ENCODE measurements around the gene RNF121. TPM values are rescaled to one million over a fixed set of nuclear protein-coding genes. Genes with fewer than 3 reads are reported as not detected.
A peak's percentile ranks its signal among the peaks of the same experiment; 100 is the strongest.

RNF121 gene
- total RNA-seq, 6 donors from 2014 or later = 16.0 to 112 (median 28.3) TPM

GRCh38 chr11:71990701-71991100 is 61.9 kb downstream of the RNF121 start:
- Histone ChIP-seq H3K4me1 (no peaks in the 10 kb centered on the region), H3K36me3 (peaks cover 0 to 12% (median 2%) of the 10 kb centered on the region in 4 donors), H3K27ac (no peak overlapping the region), H3K4me3 (no peak overlapping the region), H3K9me3 (no peaks in the 10 kb centered on the region), H3K27me3 (no peaks in the 10 kb centered on the region)
- DNase-seq (no peak), ATAC-seq (ENCODE audit: low FRiP score in 2 of 2) (no peak)
- no peak for TF ChIP-seq EP300 (IDR thresholded peaks at IDR 0.05)
- WGBS, 2 donors = 61 to 64% methylated on average over 3 of the region's 3 CpGs

- H3K27me3 ChIP-seq = no peaks in the 10 kb centered on the region
- WGBS, 2 donors = 69 to 86% methylated on average over 3 of the region's 3 CpGs
- DNase-seq = no peak
- H3K4me3 ChIP-seq = no peak overlapping the region
- H3K27ac ChIP-seq = peak overlapping the region in 1 of 4 donors; percentile 3
- TF ChIP-seq EP300 (IDR thresholded peaks at IDR 0.05) (no peak), POLR2AphosphoS5 (IDR thresholded peaks at IDR 0.05) (no peak), POLR2A (IDR thresholded peaks at IDR 0.05) (no peak), CTCF (IDR thresholded peaks at IDR 0.05) (no peak)
- peaks cover 0 to 18% (median 2%) of the 10 kb centered on the region in 4 donors for H3K36me3 ChIP-seq
- ATAC-seq (ENCODE audit: low FRiP score in 2 of 2) = peak in 1 of 2 donors; percentile 78
- peaks cover 0 to under 1% (median 0%) of the 10 kb centered on the region in 4 donors for H3K4me1 ChIP-seq
- H3K9me3 ChIP-seq = no peaks in the 10 kb centered on the region
Observed at GRCh38 chr11:71991494-71991893, 62.6 kb downstream of the RNF121 start.

GRCh38 chr11:71992136-71992730 is 63.4 kb downstream of the RNF121 start:
- DNase-seq = no peak
- Histone ChIP-seq H3K4me3 (no peak overlapping the region), H3K27me3 (no peaks in the 10 kb centered on the region), H3K27ac (no peak overlapping the region), H3K36me3 (peaks cover 0 to 20% (median 2%) of the 10 kb centered on the region in 4 donors), H3K9me3 (no peaks in the 10 kb centered on the region), H3K4me1 (peaks cover 0 to 4% (median 0%) of the 10 kb centered on the region in 4 donors)
- WGBS, 2 donors = 78 to 79% methylated on average over 3 of the region's 3 CpGs
- ATAC-seq (ENCODE audit: low FRiP score in 2 of 2) = no peak
- TF ChIP-seq EP300 (IDR thresholded peaks at IDR 0.05) = no peak
- no peak for TF ChIP-seq POLR2AphosphoS5 (IDR thresholded peaks at IDR 0.05)
- TF ChIP-seq CTCF (IDR thresholded peaks at IDR 0.05) = no peak
- TF ChIP-seq POLR2A (IDR thresholded peaks at IDR 0.05) = no peak

GRCh38 chr11:71994786-71995185 is 65.9 kb downstream of the RNF121 start:
- Histone ChIP-seq H3K9me3 (no peaks in the 10 kb centered on the region), H3K27me3 (no peaks in the 10 kb centered on the region), H3K36me3 (peaks cover 0 to 20% (median 2%) of the 10 kb centered on the region in 4 donors), H3K27ac (no peak overlapping the region), H3K4me3 (no peak overlapping the region), H3K4me1 (peaks cover 17 to 19% (median 17%) of the 10 kb centered on the region in 4 donors)
- 87 to 88% methylated on average over 3 of the region's 3 CpGs for WGBS, 2 donors
- no peak for DNase-seq
- no peak for TF ChIP-seq EP300 (IDR thresholded peaks at IDR 0.05)
- no peak for TF ChIP-seq POLR2A (IDR thresholded peaks at IDR 0.05)
- no peak for TF ChIP-seq CTCF (IDR thresholded peaks at IDR 0.05)
- TF ChIP-seq POLR2AphosphoS5 (IDR thresholded peaks at IDR 0.05) = no peak
- no peak for ATAC-seq (ENCODE audit: low FRiP score in 2 of 2)

- H3K4me1 ChIP-seq = peaks cover 27 to 28% (median 27%) of the 10 kb centered on the region in 4 donors
- H3K27me3 ChIP-seq = no peaks in the 10 kb centered on the region
- no peak for TF ChIP-seq POLR2AphosphoS5 (IDR thresholded peaks at IDR 0.05)
- no peak for TF ChIP-seq POLR2A (IDR thresholded peaks at IDR 0.05)
- TF ChIP-seq EP300 (IDR thresholded peaks at IDR 0.05) = no peak
- no peak for TF ChIP-seq CTCF (IDR thresholded peaks at IDR 0.05)
- no peak overlapping the region for H3K27ac ChIP-seq
- WGBS, 2 donors = 95 to 100% methylated on average over 2 to 3 of the region's 3 CpGs
- no peak overlapping the region for H3K4me3 ChIP-seq
- H3K9me3 ChIP-seq = no peaks in the 10 kb centered on the region
- DNase-seq = no peak
- ATAC-seq (ENCODE audit: low FRiP score in 2 of 2) = no peak
- peaks cover 0 to 20% (median under 1%) of the 10 kb centered on the region in 4 donors for H3K36me3 ChIP-seq
Observed at GRCh38 chr11:71995726-71996291, 67.0 kb downstream of the RNF121 start.

Data from upper lobe of left lung (tissue), 6 donors.